GM03348 (cell line): ENCODE results near the gene DGCR8.
"Not testable (repeated sequence)": the region's sequence is repeated elsewhere in the genome, so short reads cannot be mapped to it uniquely, and the experiment has no call there.

Experiments
- DNase-seq: peaks from one replicate; pipeline ENCODE4 v3.0.0; 2012; ENCODE audit warnings: low spot score

Gene DGCR8

DNA sequence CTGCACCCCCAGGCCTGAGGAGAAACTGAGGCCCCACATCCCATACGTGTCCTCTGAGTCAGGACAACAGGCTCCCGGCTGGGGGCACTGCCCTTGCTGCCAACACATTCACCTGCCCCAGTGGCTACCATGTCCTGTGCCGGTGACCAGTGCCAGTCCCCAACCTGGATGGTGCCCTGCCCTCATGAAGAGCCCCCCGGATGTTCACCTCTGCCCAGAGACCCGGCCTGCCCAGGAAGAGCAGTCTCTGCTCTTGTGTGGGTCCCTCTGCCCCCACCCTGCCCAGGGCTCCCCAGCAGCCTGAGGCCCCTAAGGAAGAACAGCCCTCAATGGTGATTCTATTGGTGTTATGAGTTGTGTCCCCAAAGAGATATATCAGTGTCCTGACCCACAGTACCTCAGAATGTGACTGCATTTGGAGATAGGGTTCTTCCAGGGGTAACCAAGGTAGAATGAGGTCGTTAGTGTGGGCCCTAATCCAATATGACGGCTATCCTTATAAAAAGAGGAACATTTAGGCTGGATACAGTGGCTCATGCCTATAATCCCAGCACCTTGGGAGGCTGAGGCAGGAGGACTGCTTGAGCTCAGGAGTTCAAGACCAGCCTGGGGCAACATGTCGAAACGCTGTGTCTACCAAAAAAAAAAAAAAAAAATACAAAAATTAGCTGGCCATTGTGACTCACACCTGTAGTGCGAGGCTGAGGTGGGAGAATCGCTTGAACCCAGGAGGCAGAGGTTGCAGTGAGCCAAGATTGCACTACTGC is 13.2 kb upstream of the DGCR8 start:
- no peak for DNase-seq

DNA sequence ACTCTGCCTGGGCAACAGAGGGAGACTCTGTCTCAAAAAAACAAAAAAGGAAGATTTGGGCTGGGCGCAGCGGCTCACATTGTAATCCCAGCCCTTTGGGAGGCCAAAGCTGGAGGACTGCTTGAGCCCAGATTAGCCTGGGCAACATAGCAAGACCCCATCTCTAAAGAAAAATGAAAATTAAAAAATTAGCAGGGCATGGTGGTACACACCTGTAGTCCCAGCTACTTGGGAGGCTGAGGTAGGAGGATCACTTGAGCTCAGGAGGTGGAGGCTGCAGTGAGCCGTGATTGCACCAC is 12.7 kb upstream of the DGCR8 start:
- not testable (repeated sequence) for DNase-seq

DNA sequence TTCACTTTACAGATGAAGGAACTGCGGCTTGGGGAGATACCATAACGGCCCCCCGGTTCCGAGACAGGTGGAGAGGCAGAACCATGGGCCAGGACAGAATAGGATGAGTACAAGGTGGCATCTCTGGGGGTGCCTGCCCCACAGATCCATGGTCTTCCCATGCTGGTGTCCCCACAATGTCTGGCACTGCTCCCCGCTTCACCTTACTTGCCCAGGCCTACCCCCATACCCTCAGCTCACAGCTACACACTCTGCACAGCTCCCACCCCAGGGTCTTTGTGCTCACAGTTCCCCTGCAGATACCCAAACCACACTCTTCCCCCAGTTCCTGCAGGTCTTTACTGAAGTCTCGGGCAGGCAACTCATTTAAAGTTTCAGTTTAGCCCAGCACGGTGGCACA is 11.4 kb upstream of the DGCR8 start:
- no peak for DNase-seq

DNA sequence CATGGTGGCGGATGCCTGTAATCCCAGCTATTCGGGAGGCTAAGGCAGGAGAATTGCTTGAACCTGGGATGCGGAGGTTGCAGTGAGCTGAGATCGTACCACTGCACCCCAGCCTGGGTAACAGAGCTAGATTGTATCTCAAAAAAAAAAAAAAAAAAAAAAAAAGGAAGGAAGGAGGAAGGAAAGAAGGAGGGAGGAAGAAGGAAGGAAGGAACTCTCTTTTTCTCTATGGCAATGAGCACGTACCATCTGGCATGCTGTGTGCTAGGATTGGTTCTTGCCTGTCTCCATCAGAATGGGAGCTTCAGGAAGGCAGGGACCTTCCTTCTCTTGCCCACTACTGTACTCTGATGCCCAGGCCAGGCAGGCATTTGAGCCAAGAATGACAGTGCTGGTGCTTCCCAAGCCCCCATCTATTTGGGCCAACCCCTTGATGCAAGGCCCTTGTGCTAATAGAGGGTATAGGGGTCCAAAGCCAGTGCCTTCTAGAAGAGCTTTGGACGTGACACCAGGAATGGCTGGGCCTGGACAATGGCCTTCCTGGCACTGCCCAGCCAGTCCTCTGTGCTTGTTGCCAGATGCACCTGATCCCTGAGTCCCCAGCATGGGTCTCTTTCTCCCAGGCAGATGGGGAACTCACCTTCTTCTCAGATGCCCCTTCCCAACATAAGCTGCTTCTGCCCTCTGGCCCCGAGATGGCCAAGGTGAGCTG is 10.6 kb upstream of the DGCR8 start:
- no peak for DNase-seq

DNA sequence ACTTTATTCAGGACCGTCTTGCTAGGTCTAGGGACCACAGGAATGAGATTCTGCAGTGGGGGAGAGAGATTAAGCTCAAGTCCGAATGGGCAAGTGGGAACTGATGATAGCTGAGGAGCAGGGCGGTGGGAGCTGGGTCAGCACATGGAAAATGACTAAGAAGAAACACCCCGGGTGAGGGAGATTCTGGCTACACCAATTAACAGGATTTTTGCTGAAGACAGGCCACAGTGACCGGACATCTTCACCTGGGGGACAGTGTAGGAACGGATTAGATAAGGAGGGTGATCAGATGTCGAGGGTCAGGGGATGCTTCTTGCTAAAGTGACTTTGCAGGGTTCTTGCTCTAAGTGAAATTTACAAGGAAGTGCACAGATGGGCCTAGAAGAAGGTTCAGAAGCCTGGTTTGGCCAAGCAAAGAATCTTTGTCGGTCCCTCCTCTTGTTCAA is 8.5 kb upstream of the DGCR8 start:
- no peak for DNase-seq

DNA sequence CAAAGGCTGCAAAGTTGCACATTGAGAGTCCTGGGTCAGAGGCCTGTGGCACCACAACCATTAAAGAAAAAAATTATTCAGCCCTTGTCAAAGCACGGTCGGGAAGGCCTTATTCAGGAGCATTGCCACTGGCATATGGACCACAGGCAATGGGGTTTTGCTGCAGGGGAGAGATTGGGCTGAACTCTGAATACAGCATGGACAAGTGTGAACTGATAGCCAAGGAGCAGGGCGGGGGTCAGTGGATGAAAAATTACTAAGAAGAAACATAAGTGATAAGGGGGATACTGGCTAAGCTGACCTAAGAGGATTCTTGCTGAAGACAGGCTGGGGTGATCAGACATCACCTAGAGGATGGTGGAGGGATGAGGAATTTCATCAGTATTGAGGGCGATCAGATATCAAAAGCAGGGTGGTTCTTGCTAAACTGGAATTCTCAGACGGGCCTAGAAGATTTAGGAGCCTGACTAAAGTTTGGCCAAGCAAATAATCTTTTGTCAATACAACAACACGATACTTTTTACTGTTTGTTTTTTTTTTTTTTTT is 3.3 kb upstream of the DGCR8 start:
- no peak for DNase-seq

DNA sequence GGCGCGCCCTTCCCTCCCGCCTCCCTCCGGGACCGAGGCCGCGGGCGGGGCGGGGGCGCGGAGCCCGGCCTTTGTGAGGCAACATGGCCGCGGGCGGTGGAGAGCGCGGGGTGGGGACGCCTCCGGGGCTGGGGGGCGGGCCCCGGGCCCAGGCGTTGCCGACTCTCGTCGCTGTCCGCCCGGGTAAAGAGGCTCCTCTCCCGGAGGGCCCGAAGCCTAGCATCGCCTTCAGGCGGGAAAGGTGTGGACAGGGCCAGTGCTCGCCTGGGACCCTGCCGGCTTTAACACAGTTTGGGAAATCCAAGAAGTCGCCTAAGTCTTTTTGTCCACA is 369 bp downstream of the DGCR8 start:
- DNase-seq: peak; percentile 91

DNA sequence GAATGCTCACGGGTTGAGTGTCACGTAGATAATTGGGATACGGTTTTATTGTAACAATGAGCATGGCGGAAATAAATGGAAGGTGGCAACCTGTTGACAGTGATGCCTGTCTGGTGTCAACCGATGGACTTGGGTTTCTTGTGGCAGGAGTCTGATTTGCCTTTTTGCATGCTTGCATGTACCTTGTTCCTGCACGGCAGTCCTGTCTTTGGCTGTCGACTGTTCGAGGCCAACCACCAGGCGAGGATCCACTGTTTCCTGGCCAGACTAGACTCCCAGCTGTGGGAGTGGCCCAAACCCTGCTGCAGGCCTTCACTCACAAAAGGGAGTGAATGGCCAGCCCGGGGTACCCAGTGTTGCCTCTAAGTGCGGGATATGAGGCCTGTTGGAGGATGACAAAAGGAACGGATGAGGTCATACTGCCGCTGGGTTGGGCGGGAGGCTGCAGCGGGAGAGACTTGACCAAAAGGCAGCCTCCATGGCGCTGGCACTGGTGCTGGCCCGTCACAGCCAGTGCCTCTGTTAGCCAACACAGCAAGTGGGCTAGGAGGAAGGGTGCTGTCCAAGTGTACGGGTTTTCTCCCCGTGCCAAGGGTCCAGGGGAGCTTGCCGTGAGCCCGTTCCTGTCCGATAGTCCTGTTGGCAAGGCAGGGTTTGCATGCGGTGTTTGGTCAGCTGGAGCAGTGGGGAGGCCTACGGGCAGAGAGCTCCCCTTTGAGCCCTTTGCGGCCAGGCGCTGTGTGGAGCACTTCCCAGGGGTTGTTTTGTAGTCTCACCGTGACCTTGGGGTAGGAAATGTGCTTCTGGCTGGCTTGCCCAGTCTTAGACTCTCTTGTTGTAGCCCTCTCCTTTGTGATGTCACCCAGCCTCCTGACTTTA is 974 bp downstream of the DGCR8 start:
- peak; percentile 66 for DNase-seq

DNA sequence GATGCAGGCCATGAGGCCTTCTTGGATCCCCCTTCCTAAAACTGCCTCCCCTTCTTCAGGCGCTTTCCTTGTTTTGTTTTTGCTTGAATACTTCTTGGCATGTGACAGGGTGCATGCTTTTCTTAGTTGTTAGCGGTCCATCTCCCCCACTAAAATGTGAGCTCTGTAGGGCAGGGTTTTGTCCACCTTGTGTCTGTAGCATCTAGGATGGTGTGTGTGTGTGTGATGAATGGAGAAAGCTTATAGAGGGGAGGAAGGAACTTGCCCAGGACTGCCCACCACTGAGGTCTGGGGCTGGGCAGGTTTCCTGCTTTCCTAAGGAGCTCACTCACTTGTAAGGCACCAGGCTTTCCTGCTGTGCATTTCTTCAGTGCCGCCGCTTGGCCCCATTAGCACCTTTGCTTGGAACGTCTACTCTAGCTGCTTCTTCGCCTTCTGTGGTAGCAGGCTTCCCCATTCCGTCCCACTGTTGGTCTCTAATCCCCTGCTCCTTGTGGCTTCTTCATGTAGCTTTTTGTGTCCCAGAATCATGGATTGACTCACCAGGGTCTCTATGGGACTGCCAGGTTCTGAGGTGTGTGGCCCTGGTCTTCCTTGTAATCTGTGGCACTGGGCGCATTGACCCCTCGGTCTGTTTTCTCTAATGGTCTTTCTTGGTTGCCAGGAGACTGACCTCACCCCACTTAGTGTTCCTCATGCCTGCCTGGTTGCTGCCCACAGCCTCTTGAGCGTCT is 3.3 kb downstream of the DGCR8 start:
- no peak for DNase-seq

DNA sequence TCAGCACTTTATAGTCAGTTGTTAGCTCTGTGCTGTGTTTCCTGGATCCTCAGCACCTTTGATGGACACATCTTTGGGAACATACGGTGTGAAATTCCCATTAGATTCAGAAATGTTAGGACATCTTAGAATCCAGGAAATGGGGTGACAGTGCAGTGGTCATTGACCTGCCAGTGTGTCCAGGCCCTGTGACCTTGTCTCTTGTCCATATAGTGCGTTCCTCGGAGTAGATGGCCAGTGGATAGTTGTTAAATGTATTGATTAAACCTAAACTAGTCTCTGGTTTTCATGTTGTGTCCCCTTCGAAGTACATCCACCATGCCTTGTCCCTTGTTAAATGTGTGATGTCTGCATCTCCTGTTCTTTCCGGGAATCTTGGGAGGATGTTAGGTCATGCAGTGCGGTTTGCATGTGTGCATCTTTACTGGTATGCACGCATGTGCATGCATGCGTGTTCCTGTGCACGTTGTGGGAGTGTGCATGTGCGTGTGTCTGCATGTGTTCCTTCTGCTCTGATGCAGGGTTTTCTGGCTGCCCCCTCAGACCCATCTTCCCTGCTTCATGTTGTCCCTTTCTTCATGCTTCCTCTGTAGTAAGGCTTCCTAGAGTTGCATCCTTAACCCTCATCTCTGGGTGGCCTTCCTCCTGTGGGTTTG is 4.0 kb downstream of the DGCR8 start:
- no peak for DNase-seq

DNA sequence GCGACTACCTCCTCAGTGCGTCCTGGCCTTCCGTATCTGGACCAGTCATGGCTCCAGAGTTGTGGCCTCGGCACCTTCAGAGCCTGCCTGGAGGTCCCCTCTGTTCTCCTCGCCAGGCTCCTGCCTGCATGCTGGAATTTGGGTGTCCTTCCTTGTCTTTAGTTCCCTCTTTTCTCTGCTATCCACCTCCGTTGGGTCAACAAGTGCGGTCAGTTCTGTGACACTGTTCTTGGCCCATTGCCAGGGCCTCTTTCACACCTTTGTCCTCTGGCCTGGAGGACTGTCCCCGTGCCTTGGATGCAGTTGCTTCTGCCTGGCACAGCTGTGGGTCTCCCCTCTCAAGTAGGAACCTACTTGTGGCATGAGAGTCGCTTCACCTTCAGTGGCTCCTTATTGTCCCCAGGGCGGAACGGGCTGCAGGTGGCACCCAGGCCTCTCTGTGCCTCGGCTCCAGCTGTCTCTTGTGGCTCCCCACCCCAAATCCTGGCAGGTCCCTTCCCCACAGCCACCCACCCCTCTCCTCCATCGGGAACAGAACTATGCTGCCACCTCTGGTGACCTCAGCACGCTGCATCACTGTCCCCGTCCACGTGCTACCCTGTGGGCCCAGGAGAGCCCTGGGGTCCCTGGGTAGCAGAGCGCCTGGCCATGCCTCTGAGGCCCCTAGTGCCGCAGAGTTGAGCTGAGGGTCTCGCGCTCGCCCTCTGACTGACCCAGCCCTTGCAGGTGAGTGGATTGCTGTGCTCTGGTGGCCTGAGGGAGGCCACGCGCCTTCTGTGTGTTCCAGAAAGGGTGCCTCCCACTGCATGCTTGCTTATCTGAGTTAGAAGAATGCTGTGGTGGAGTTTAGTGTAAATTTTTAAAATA is 4.7 kb downstream of the DGCR8 start:
- no peak for DNase-seq

DNA sequence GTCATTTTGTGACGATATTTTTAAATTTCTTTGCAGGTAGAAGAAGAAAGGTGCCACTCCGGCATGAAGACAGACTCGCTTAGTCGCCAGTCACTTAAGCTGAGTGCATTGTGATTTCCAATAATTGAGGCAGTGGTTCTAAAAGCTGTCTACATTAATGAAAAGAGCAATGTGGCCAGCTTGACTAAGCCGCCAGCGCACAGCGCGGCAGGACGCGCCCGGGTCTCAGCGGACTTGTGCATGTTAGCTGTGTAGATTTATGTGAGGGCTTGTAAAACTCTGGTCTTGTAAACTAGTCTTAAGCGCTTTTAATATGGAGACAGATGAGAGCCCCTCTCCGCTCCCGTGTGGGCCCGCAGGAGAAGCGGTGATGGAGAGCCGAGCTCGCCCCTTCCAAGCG is 5.6 kb downstream of the DGCR8 start:
- no peak for DNase-seq

DNA sequence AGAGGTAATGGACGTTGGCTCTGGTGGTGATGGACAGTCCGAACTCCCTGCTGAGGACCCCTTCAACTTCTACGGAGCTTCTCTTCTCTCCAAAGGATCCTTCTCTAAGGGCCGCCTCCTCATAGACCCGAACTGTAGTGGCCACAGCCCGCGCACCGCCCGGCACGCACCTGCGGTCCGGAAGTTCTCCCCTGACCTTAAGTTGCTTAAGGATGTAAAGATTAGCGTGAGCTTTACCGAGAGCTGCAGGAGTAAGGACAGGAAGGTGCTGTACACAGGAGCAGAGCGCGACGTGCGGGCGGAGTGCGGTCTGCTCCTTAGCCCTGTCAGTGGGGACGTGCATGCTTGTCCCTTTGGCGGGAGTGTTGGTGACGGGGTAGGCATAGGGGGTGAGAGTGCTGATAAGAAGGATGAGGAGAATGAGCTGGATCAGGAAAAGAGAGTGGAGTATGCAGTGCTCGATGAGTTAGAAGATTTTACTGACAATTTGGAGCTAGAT is 6.1 kb downstream of the DGCR8 start:
- DNase-seq: no peak

DNA sequence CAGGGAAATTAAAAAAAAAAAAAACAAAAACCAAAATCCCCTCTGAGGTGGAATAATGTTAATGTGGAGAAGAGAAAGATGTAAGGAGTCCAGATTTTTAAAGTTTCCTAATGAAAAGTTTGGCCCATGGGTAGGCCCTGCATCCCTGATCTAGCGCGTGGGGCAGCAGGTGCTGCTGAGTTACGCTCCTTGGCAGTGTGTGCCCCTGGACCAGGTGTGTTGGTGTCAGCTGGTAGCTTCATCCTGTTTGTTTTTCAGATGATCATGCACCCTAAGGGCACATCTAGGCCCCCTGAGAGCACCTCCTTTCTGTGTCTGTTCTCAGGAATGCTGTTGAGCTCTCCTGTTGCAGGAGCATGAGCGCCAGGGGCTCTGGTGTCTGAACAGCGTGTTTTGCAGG is 6.7 kb downstream of the DGCR8 start:
- no peak for DNase-seq

DNA sequence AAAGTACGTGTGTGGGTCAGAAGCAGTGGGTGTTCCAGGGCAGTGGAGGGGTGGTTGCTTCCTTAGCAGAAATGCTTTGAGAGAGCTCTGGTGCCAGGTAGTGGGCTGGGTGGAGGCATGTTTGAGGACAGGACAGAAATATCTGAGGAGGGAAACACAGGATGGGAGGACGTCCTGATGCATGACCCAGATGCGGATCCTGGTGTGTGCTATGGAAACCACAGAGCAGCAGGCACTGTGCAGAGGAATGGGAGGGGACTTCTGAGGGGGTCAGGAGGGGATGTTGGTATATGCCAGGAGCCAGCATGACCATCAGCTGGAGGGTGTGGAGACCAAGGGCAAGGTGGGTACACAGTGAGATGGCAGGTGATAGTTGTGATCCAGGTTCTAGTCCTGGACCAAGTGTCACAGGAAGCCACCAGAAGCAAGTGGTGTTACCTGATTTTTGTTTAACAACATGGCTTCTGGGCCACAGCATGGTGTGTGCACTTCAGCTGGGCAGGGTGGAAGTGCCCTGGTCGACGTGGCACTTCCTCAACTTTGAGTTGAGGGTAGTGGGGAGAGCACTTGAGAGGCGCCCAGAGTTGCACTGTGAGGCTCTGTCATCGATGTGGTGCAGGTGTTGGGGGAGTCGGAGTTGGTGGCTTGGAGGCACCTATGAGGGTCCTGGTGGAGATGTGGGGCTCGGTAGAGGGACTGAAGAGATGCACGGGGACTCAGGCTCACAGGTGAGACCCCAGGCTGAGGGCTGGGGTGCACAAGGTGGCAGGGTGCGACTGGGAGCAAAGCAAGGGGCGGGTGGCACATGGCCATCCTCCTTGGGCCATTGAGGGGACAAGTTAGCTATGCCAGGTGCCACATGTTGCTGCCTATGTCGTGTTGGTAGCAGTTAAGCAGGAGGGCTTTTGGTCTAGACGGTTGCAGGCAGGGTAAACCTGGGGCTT is 7.5 kb downstream of the DGCR8 start:
- no peak for DNase-seq

DNA sequence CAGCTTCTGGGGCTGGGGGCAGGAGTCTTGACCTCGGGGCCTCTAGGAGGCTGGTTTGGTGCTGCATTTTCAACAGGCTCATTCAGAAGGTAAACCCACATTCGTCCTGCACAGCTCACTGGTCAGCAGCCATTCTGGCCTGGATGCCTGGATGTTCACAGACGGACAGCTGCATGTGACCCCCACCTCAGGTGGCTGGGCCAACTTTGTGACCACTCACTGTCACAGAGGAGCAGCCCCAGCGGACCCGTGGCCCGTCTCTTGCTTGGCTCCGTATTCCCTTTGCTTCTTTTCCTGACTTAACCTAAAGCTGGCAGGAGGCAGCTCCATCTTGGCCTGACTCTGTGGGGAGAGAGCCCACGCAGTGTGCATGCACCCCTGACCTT is 8.2 kb downstream of the DGCR8 start:
- no peak for DNase-seq

DNA sequence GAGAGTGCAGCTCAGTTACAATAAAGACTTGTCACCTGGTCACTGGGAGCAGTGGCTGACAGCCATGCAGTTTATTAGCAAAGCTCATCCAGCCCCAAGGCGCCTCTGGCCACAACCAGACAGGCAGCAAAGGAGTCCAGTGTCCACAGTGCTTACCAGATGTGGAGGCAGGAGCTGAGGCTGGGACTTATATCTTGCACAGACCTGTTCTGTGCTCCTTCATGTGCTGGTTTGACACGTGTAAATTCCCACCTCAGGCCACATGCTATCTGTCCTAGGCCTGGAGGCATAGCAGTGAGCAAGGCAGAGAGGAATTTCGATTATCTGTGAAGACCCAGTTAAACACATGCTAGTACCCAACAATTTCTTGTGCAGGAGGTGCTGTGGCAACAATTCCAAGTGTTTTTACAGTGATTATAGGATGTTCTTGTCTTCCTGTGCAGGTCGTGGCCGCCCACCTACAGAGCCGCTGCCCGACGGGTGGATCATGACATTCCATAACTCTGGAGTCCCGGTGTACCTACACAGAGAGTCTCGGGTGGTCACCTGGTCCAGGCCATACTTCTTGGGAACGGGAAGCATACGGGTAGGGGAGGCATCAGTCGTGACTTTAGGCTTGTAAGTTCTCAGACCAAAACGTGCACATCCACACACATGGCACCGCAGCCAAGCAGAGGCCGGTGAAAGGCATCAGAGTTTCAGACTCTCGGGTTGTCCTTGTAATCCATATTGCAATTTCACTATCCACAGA is 9.4 kb downstream of the DGCR8 start:
- no peak for DNase-seq

DNA sequence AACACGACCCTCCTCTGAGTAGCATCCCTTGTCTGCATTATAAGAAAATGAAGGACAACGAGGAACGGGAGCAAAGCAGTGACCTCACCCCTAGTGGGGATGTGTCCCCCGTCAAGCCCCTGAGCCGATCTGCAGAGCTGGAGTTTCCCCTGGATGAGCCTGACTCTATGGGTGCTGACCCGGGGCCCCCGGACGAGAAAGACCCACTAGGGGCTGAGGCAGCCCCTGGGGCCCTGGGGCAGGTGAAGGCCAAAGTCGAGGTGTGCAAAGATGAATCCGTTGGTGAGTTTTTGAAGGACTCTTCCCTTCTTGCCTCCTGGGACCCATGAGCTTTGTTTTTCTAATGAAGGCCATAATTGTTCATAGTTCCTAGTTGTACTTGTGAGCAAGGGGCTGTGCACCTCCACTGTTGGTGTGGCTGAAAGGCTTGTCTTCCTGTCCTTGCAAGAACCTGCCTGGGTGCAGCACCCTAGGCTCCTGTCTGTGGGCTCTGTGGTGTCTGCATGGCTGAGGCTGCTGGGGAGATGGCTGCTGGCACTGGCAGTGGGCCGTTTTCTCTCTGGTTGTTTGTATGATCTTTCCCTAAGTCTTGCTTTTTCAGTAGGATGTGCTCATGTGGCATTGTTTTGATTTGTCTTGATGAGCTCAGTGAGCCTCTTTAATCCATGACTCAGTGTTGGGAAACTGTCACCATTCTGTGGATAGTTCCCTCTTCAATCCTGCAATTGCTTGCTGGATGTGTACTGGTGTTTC is 10.1 kb downstream of the DGCR8 start:
- peak; percentile 40 for DNase-seq
